Peyer's patch (tissue), 4 donors: ENCODE measurements around the gene ATRN.

Source experiments
- CTCF ChIP-seq, 6 experiments: fragments of 450-650 bp in 4 of 6; fragments of 200-600 bp in 2 of 6; sonication (generic) in 1 of 6; IDR thresholded peaks; one replicate each; pipeline ENCODE4 v1.5.1; 2017 to 2019; ENCODE audit warnings: antibody characterized with exemption in 6 of 6, mild to moderate bottlenecking in 3 of 6, moderate library complexity in 1 of 6
- POLR2A ChIP-seq, 2 donors: fragments of 450-650 bp; IDR thresholded peaks; one replicate each; pipeline ENCODE4 v1.5.1; 2017; ENCODE audit warnings: antibody characterized with exemption in 2 of 2, mild to moderate bottlenecking in 2 of 2, moderate library complexity in 2 of 2

- no peak for TF ChIP-seq CTCF (IDR thresholded peaks at IDR 0.05)
- TF ChIP-seq POLR2A (IDR thresholded peaks at IDR 0.05) = no peak
Observed at GRCh38 chr20:3653921-3654320, 183.1 kb downstream of the ATRN start.
